Activated effector memory CD4-positive, alpha-beta T cell treated with anti-CD3 and anti-CD28 coated beads, Interleukin-2, amount 50 U/mL, for 16 hours (primary cell): Measurements from ENCODE around the gene BRCA2.

Experiments
- DNase-seq: peaks from one replicate; pipeline ENCODE4 v3.0.0-alpha.2; 2020

The BRCA2 gene

DNA sequence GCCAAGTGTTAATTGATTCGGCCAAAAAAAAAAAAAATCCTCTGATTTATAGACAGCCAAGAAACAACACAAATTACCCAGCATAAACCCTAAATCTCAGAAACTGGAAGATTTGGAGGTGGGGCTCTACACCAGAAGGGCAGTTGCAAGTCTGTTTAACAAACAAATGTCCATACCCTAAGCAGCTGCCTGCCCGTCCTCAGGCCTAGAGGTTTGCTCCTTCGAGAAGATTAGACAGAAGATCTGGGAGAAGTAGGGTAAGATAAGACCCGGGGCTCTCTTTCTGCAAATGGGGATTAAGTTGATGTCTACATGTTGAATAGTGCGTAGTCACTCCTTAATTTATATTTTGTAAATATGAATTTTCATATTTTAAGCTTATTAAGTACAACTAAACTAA is 116.1 kb downstream of the BRCA2 start:
- DNase-seq: no peak

DNA sequence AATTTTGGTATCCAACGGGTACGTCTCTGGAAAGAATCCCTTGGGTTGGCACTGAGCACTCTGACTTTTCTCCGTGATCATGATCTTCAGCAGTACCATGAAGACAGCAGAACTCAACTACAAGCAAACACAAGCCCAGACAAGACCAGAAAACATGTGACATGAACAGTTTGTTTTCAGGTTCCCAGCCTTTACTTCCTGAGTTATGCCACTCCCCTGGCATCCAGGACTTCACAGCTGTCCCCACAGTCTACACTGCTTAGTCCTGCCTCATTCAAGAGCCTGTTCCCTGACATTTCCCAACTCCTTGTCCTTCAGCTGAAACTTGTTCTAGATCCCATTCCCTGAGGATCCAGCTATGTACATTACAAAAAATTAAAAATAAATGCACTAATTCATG is 117.5 kb downstream of the BRCA2 start:
- no peak for DNase-seq

DNA sequence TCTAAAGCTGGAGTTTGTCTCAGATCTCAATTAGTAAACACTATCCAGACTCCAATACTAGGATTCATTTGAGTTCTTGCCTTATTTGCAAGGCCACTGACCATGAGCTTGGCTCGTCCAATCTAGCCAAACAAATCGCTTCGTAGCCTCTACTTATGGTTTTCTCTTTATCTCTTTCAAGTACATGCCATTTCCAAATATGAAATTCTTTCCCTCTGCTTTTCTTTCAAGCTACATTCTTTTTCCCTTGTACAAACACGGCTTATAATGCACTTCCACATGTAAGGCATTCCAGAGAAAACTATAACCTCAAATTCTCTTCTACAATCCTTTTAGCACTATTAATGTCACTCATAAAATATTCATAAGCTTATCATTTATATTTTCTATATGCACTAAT is 123.6 kb downstream of the BRCA2 start:
- no peak for DNase-seq

DNA sequence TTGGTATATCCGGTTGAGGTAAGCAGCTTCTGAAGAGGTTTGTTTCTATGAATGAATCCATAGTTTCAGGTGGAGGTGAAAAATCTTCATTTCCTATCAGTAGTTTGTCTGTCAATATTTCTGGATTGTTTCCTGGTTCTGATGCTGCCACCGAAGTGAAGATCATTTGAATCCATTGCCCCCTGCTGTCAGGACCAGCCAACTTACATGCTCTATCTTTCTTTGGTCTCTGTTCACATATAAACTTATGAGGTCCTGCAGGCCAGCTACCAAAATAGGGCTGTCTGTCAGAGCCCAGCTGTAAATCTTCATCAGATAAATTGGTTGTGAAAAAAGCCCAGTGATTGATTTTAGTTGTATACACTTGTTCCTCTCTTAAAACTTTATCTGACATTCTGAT is 127.8 kb downstream of the BRCA2 start:
- peak; percentile 68 for DNase-seq

DNA sequence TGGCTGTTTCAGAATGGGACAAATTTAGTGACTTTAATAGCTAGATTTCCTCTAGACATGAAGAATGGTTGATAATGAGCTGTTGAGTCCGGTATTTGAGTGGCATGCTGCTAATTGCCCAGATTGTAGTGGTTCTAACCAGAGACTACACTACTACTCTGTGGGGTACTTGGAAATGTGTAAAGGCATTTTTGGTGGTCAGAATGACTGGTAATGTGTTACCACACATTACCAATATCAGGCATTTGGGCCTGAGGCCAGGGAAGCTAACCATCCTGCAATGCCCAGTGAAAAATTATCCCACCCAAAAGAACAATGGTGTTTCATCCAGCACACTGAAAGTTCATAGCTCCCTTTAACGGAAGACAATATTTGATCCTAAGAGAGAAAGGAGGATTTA is 130.2 kb downstream of the BRCA2 start:
- no peak for DNase-seq

DNA sequence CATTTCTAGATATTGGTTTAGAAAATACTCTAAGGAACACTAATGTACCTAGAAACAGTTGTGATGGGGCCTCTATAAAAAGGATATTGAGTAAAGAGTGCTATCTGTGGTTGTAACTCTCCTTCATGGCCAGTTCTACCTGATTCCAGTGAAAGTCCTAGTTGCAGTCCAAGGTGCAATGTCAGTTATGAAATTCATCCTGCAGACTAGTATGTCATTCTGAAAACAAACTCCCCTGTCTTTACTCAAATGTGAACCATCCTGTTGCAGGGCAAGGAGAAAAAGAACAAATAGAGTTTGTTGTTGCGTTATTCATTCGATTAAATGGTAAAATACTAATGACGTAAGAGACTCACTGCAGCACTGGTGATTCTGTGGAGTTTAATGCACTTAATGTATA is 130.9 kb downstream of the BRCA2 start:
- no peak for DNase-seq

DNA sequence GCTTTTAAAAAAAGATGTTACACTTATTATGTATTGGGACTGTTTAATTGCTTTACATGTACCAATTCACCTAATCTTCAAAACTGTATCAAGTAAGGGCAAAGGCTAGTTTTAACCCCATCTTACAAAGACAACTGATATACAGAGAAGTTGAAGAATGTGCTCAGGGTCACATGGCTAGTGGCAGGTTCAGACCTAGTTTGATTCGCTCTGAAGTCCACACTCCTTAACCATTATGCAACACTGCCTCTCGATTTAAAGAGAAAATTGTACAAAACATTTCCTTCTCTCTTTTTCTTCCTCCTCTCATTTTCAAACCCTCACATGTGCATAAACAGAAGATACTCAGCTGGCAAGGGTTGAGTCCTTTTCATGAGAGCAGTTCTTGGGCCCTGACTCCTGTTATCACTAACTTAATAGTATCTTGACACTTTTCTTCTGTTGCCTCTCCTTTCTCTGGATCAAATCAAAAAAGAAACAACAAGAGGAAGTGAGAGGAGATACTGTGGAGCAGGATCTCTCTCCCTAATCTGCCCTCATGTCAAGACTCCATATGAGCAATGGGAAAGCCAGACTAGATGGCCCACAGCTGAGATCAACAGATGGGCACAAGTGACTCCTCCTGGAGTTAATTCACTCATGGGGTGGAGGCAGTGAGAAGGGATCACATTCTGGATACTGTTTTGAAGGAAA is 131.6 kb downstream of the BRCA2 start:
- DNase-seq: no peak

DNA sequence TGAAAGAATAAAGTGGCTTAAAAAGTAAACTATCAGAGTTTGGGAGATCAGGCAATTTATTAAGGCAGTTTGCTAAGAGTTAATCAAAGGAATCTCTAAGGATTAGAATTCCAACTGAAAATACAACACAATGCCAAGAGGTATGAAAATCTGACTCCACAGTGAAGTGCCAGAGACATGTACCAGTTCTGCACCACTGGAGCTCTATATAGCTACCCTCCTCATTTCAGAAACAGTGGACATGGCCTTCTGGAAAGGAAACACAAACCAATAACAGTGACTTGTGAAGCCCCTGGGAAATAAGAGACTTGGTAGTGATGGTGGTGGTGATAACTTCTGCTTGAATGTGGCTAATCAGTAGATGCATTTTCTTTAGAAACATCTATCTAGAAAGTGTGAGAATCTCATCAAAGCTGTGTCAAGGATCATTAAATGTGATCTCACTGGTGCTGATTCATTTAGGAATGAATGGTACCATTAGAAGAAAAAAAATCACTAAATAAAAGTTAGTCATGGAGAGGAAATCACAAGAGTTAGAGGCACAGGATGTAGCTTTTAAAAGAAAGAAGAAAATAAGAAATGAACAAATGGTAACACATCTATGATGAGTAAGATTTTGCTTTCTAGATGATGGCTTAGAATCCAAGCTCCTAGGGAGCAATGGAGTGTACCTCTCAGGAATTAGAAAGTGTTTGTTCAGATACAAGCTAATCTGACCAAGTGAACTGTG is 132.8 kb downstream of the BRCA2 start:
- no peak for DNase-seq

DNA sequence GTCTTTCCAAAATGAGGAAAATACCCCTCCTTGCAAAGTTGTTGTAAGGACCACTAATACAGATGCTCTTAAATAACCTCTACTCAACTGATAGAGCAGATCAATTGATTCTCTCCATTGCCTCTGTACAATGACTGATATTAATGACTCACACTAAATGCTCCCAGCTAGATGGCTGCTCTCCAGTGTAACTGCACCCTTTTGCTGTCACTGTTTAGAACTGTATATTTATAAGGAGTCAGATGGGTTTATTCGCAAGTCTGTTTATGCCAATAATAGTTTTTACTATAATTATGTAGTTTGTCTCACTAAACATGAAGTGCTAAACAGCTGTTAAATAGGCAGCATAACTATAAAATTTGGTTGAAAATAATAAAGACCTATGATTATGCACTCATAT is 133.7 kb downstream of the BRCA2 start:
- DNase-seq: no peak
